CD4-positive, alpha-beta memory T cell (primary cell): Measurements from ENCODE around the gene ANAPC7. TPM values are rescaled to one million over a fixed set of nuclear protein-coding genes. Genes with fewer than 3 reads are reported as not detected.
"Not testable (repeated sequence)": the region's sequence is repeated elsewhere in the genome, so short reads cannot be mapped to it uniquely, and the experiment has no call there.

Experiments used
- CTCF ChIA-PET: fragments of 350-600 bp; sonication (Branson Sonifier 250); formaldehyde crosslinking; loops from one replicate; lab custom pipeline; 2021; ENCODE audit warnings: inconsistent platforms; ENCODE audit not compliant: partially characterized antibody; lab: Charles Lee
- POLR2A ChIA-PET: fragments of 350-600 bp; sonication (Branson Sonifier 250); formaldehyde crosslinking; loops from one replicate; lab custom pipeline; 2021; ENCODE audit not compliant: partially characterized antibody; lab: Charles Lee
- DNase-seq, 5 donors: peaks; one replicate each; pipeline versions ENCODE4 v3.0.0 to v3.0.0-alpha.2; 2020 to 2022; ENCODE audit warnings: mixed read lengths in 1 of 5
- H3K27ac ChIP-seq: one replicate; pipeline ENCODE4 v1.7.0; 2013; ENCODE audit warnings: low read depth, low read length
- H3K27me3 ChIP-seq: 2 replicates; pipeline ENCODE4 v1.7.0; 2013; ENCODE audit warnings: mild to moderate bottlenecking, low read length, moderate library complexity; ENCODE audit not compliant: insufficient read depth
- H3K36me3 ChIP-seq: 2 replicates; pipeline ENCODE4 v1.7.0; 2013; ENCODE audit warnings: mild to moderate bottlenecking, low read length, moderate library complexity; ENCODE audit not compliant: insufficient read depth
- H3K4me1 ChIP-seq: 2 replicates; pipeline ENCODE4 v1.7.0; 2013; ENCODE audit warnings: mild to moderate bottlenecking, low read length, moderate library complexity; ENCODE audit not compliant: insufficient read depth
- H3K4me3 ChIP-seq, 2 donors: one replicate each; pipeline ENCODE4 v1.7.0; 2013; ENCODE audit warnings: low read length in 2 of 2, mild to moderate bottlenecking in 1 of 2
- H3K9me3 ChIP-seq, 2 donors: one replicate each; pipeline ENCODE4 v1.7.0; 2013; ENCODE audit warnings: low read length in 2 of 2, control low read depth in 1 of 2; ENCODE audit not compliant: control insufficient read depth in 1 of 2
- H3K27ac Mint-ChIP-seq, 7 donors: one replicate each; pipeline ENCODE4 v1.8.0; 2020 to 2021; ENCODE audit warnings: mixed read lengths in 7 of 7, mild to moderate bottlenecking in 6 of 7, inconsistent platforms in 3 of 7, moderate library complexity in 3 of 7
- H3K27me3 Mint-ChIP-seq, 2 donors: one replicate each; pipeline ENCODE4 v1.8.0; 2020 to 2021; ENCODE audit warnings: mixed read lengths in 2 of 2
- H3K36me3 Mint-ChIP-seq, 2 donors: one replicate each; pipeline ENCODE4 v1.8.0; 2020 to 2021; ENCODE audit warnings: mixed read lengths in 2 of 2, inconsistent platforms in 1 of 2, mild to moderate bottlenecking in 1 of 2
- H3K4me1 Mint-ChIP-seq, 4 donors: one replicate each; pipeline ENCODE4 v1.8.0; 2020 to 2021; ENCODE audit warnings: mixed read lengths in 4 of 4, mild to moderate bottlenecking in 1 of 4
- H3K4me3 Mint-ChIP-seq, 8 donors: one replicate each; pipeline ENCODE4 v1.8.0; 2020 to 2021; ENCODE audit warnings: mixed read lengths in 8 of 8, mild to moderate bottlenecking in 7 of 8, moderate library complexity in 6 of 8, inconsistent platforms in 3 of 8
- H3K9me3 Mint-ChIP-seq, 8 donors: one replicate each; pipeline ENCODE4 v1.8.0; 2020 to 2021; ENCODE audit warnings: mixed read lengths in 8 of 8, mild to moderate bottlenecking in 5 of 8, inconsistent platforms in 3 of 8, moderate library complexity in 1 of 8
- intact Hi-C: fragments of 100-400 bp; cut with micrococcal nuclease; formaldehyde crosslinking; loops from one replicate; pipeline ENCODE4 v1.15.1; 2023
- polyA plus RNA-seq, 2 donors: library from polyadenylated mRNA; unstranded; fragments of 300-500 nt; fragmentation: Illumina TruSeq; gene quantifications; one replicate each; pipeline ENCODE4 v1.2.3, GENCODE V29; 2021
- total RNA-seq, 2 experiments: library from RNA; stranded (reverse); gene quantifications; one replicate each; pipeline ENCODE4 v1.2.3, GENCODE V29; 2021

ANAPC7 gene
- total and polyA plus RNA-seq, 4 experiments from 2014 or later, result 28.8 to 70.1 (median 50.4) TPM

- Mint-ChIP-seq H3K27me3 (no peaks in the 10 kb centered on the region), H3K36me3 (peaks cover 14 to 28% of the 10 kb centered on the region in 2 donors), H3K4me3 (no peak overlapping the region), H3K9me3 (no peaks in the 10 kb centered on the region), H3K4me1 (peaks cover 2 to 12% (median 3%) of the 10 kb centered on the region in 4 donors), H3K27ac (peak overlapping the region in 4 of 7 donors; percentile 18 to 99 (median 55))
- peak overlapping the region in 1 of 2 donors; percentile 43 for H3K4me3 ChIP-seq
- no peaks in the 10 kb centered on the region for H3K9me3 ChIP-seq
- H3K27ac ChIP-seq, result no peak overlapping the region
- no peak for DNase-seq
- intact Hi-C loops, result loop anchor here (1.0 to 2.0 kb wide), 6 partner anchors 18 to 332 kb away; partner anchors contain the start of genes ANAPC7, ARPC3, ATP2A2 and IFT81
- H3K4me1 ChIP-seq, result peaks cover 4% of the 10 kb centered on the region
- ChIA-PET POLR2A (interaction anchor here (0.7 to 2.2 kb wide), 15 partner anchors 8 to 352 kb away, joined by 3 to 26 read pairs (median 4); partner anchors contain the start of genes ANAPC7, ARPC3, ATP2A2 and FAM216A), CTCF (interaction anchor here (0.6 to 2.7 kb wide), 74 partner anchors 8 to 949 kb away, joined by 3 to 67 read pairs (median 5); partner anchors contain the start of genes ANAPC7, ARPC3, ATP2A2 and FAM216A)
- H3K27me3 ChIP-seq, result no peaks in the 10 kb centered on the region
- H3K36me3 ChIP-seq, result peaks cover 10% of the 10 kb centered on the region
Observed at GRCh38 chr12:110431957-110432587, 28.6 kb upstream of the ANAPC7 start.

- POLR2A ChIA-PET, DNase-seq, H3K4me1 ChIP-seq, H3K27me3 Mint-ChIP-seq, H3K36me3 Mint-ChIP-seq, H3K27me3 ChIP-seq, H3K27ac ChIP-seq, H3K4me3 ChIP-seq, H3K9me3 Mint-ChIP-seq, H3K9me3 ChIP-seq, H3K27ac Mint-ChIP-seq, H3K4me3 Mint-ChIP-seq, H3K36me3 ChIP-seq: not testable (repeated sequence)
- intact Hi-C loops, result loop anchor here (2.0 kb wide), 1 partner anchor 75 kb away; no protein-coding TSS in a partner anchor
- peaks cover 2 to 12% (median 3%) of the 10 kb centered on the region in 4 donors for H3K4me1 Mint-ChIP-seq
- CTCF ChIA-PET, result interaction anchor here (1.9 to 2.7 kb wide), 2 partner anchors 9 to 54 kb away, joined by 6 to 21 read pairs; no protein-coding TSS in a partner anchor
Observed at GRCh38 chr12:110429676-110430075, 26.2 kb upstream of the ANAPC7 start.

DNA sequence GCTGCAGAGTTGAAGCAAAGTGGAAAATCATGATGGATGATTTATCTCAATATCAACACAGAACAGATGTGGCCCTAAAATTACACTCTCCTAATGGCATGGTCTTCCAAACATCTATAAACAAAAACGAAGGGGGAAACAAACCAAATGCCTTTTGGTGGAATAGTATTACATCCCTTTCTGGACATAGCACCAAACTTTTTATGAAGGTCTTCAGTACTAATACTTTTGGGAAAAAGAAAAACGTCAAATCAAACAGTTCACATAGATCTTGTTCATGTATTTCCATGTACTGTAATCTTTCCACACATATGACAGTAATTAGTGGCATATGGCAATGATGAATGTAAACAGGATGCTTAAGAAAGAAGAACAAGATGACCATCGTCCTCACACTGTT, 22.9 kb upstream of the ANAPC7 start:
- H3K9me3 Mint-ChIP-seq, result no peaks in the 10 kb centered on the region
- H3K4me1 Mint-ChIP-seq, result peaks cover 2 to 9% (median 3%) of the 10 kb centered on the region in 4 donors
- H3K4me3 Mint-ChIP-seq, result no peak overlapping the region
- DNase-seq, result no peak
- H3K27ac ChIP-seq, result no peak overlapping the region
- peaks cover 0 to 2% of the 10 kb centered on the region in 2 donors for H3K27me3 Mint-ChIP-seq
- peaks cover 0 to 1% of the 10 kb centered on the region in 2 donors for H3K36me3 Mint-ChIP-seq
- H3K27me3 ChIP-seq, result no peaks in the 10 kb centered on the region
- ChIA-PET CTCF (interaction anchor here (0.7 kb wide), 1 partner anchor 175 kb away, joined by 3 read pairs; no protein-coding TSS in a partner anchor), POLR2A (no interaction called here)
- H3K4me3 ChIP-seq, result no peak overlapping the region
- no peaks in the 10 kb centered on the region for H3K36me3 ChIP-seq
- intact Hi-C loops, result no loop called here
- peaks cover 4% of the 10 kb centered on the region for H3K4me1 ChIP-seq
- H3K9me3 ChIP-seq, result no peaks in the 10 kb centered on the region
- H3K27ac Mint-ChIP-seq, result no peak overlapping the region

DNA sequence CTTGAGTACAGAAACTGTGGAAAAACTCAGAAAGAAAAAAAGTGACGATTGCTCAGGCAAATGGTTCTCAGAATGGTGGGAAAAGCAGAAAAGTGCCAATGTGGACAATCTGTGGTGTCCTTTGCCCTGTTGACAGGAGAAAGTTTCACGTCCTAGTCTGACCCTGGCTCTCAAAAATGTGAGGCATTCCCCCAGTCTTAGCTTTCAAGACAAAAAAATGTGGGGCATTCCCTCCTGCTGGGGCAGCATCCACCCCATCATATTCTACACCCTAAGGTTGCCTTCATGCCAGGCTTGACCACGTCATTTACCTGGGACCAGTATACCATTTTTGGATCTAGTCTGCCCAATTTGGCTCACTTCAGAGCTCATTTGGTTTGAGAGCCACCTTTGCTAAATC, 20.7 kb upstream of the ANAPC7 start:
- Mint-ChIP-seq H3K9me3 (no peaks in the 10 kb centered on the region), H3K4me3 (no peak overlapping the region), H3K27ac (no peak overlapping the region), H3K27me3 (peaks cover 0 to 2% of the 10 kb centered on the region in 2 donors), H3K36me3 (no peaks in the 10 kb centered on the region), H3K4me1 (peaks cover 0 to 5% (median 0%) of the 10 kb centered on the region in 4 donors)
- no peaks in the 10 kb centered on the region for H3K27me3 ChIP-seq
- no peak for DNase-seq
- intact Hi-C loops, result no loop called here
- no peak overlapping the region for H3K27ac ChIP-seq
- H3K4me1 ChIP-seq, result no peaks in the 10 kb centered on the region
- no peaks in the 10 kb centered on the region for H3K36me3 ChIP-seq
- H3K4me3 ChIP-seq, result no peak overlapping the region
- CTCF ChIA-PET, result interaction anchor here (1.2 kb wide), 1 partner anchor 325 kb away, joined by 4 read pairs; no protein-coding TSS in a partner anchor
- no peaks in the 10 kb centered on the region for H3K9me3 ChIP-seq
- POLR2A ChIA-PET, result no interaction called here

- Histone ChIP-seq H3K27ac (no peak overlapping the region), H3K4me3 (no peak overlapping the region), H3K36me3 (no peaks in the 10 kb centered on the region), H3K4me1 (no peaks in the 10 kb centered on the region), H3K27me3 (no peaks in the 10 kb centered on the region), H3K9me3 (no peaks in the 10 kb centered on the region)
- CTCF ChIA-PET, result interaction anchor here (1.0 to 3.5 kb wide), 2 partner anchors 9 to 322 kb away, joined by 3 to 21 read pairs; no protein-coding TSS in a partner anchor
- H3K27me3 Mint-ChIP-seq, result peaks cover 0 to 2% of the 10 kb centered on the region in 2 donors
- POLR2A ChIA-PET, result interaction anchor here (0.6 to 1.3 kb wide), 2 partner anchors 10 to 58 kb away, joined by 3 read pairs; no protein-coding TSS in a partner anchor
- no peaks in the 10 kb centered on the region for H3K9me3 Mint-ChIP-seq
- H3K27ac Mint-ChIP-seq, result peak overlapping the region in 2 of 7 donors; percentile 18 to 39
- intact Hi-C loops, result no loop called here
- no peak for DNase-seq
- no peak overlapping the region for H3K4me3 Mint-ChIP-seq
- no peaks in the 10 kb centered on the region for H3K36me3 Mint-ChIP-seq
- no peaks in the 10 kb centered on the region for H3K4me1 Mint-ChIP-seq
Observed at GRCh38 chr12:110421701-110422100, 18.2 kb upstream of the ANAPC7 start.

DNA sequence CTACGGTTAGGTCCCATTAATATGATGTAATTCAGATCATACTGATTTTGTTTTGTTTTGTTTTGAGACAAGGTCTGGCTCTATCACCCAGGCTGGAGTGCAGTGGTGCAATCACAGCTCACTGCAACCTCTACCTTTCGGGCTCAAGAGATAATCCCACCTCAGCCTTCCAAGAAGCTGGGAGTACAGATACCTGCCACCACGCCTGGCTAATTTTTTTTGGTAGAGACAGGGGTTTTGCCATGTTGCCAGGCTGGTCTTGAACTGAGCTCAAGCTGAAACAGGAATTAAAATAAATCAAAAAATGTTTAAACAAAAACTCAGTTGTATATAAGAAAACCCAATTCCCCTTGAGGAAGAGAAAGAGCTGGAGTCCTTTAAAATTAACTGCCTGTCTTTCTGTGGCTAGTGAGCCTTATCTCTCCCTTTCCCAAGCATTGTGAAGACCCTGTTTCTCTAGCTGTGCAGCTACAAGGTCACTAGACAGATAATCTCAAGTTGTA, 17.7 kb upstream of the ANAPC7 start:
- Histone ChIP-seq H3K9me3 (no peaks in the 10 kb centered on the region), H3K36me3 (no peaks in the 10 kb centered on the region), H3K27me3 (no peaks in the 10 kb centered on the region), H3K4me1 (no peaks in the 10 kb centered on the region), H3K27ac (no peak overlapping the region), H3K4me3 (no peak overlapping the region)
- H3K27me3 Mint-ChIP-seq, result peaks cover 0 to 2% of the 10 kb centered on the region in 2 donors
- H3K4me3 Mint-ChIP-seq, result no peak overlapping the region
- POLR2A ChIA-PET, result interaction anchor here (0.6 to 1.3 kb wide), 2 partner anchors 10 to 58 kb away, joined by 3 read pairs; no protein-coding TSS in a partner anchor
- H3K9me3 Mint-ChIP-seq, result no peaks in the 10 kb centered on the region
- CTCF ChIA-PET, result interaction anchor here (1.0 to 3.5 kb wide), 2 partner anchors 10 to 321 kb away, joined by 3 to 21 read pairs; no protein-coding TSS in a partner anchor
- H3K4me1 Mint-ChIP-seq, result no peaks in the 10 kb centered on the region
- H3K36me3 Mint-ChIP-seq, result no peaks in the 10 kb centered on the region
- intact Hi-C loops, result no loop called here
- H3K27ac Mint-ChIP-seq, result peak overlapping the region in 2 of 7 donors; percentile 18 to 39
- DNase-seq, result no peak

DNA sequence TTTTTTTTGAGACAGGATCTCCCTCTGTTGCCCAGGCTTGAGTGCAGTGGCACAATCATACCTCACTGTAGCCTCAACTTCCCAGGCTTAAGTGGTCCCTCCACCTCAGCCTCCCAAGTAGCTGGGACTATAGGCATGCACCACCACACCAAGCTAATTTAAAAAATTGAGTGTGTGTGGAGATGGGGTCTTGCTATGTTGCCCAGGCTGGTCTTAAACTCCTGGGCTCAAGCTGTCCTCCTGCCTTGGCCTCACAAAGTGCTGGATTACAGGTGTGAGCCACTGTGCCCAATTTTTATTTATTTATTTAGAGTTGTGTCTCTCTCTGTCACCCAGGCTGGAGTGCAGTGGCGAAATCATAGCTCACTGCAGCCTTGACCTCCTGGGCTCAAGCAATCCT, 17.1 kb upstream of the ANAPC7 start:
- H3K36me3 Mint-ChIP-seq, H3K27ac Mint-ChIP-seq, DNase-seq, H3K4me3 ChIP-seq, intact Hi-C loops, H3K36me3 ChIP-seq, H3K9me3 ChIP-seq, H3K4me1 ChIP-seq, H3K27me3 ChIP-seq, H3K4me3 Mint-ChIP-seq, H3K27me3 Mint-ChIP-seq, H3K27ac ChIP-seq, H3K4me1 Mint-ChIP-seq, H3K9me3 Mint-ChIP-seq: not testable (repeated sequence)
- ChIA-PET POLR2A (interaction anchor here (1.3 kb wide), 1 partner anchor 11 kb away, joined by 3 read pairs; no protein-coding TSS in a partner anchor), CTCF (interaction anchor here (3.5 kb wide), 1 partner anchor 10 kb away, joined by 21 read pairs; no protein-coding TSS in a partner anchor)
